Ovary (tissue), 9 donors: ENCODE data around the gene FER. TPM values are rescaled to one million over a fixed set of nuclear protein-coding genes. Genes with fewer than 3 reads are reported as not detected.

Experiments
- DNase-seq, 5 donors: peaks; one replicate each; pipeline ENCODE4 v3.0.0-alpha.2; 2019 to 2020
- H3K27ac ChIP-seq, 2 donors: fragments of 200-600 bp; one replicate each; pipeline versions ENCODE4 v1.5.1 to v1.8.0; 2019 to 2022
- H3K27me3 ChIP-seq: fragments of 200-600 bp; one replicate; pipeline ENCODE4 v1.8.0; 2022
- H3K36me3 ChIP-seq: fragments of 200-600 bp; sonication (generic); one replicate; pipeline ENCODE4 v1.5.1; 2019
- H3K4me1 ChIP-seq: one replicate; pipeline ENCODE4 v1.8.1; 2013; ENCODE audit warnings: mild to moderate bottlenecking, moderate library complexity; ENCODE audit not compliant: insufficient read depth
- H3K4me3 ChIP-seq: fragments of 200-600 bp; sonication (generic); one replicate; pipeline ENCODE4 v1.5.1; 2017
- H3K9me3 ChIP-seq, 2 donors: fragments of 200-600 bp in 1 of 2; sonication (generic) in 1 of 2; one replicate each; pipeline versions ENCODE4 v1.5.1 to v1.8.1; 2013 to 2019; ENCODE audit warnings: mild to moderate bottlenecking in 1 of 2, moderate library complexity in 1 of 2
- EP300 ChIP-seq: sonication (generic); formaldehyde crosslinking; IDR thresholded peaks from one replicate; pipeline ENCODE4 v1.6.1; 2017; ENCODE audit warnings: antibody characterized with exemption
- POLR2A ChIP-seq: fragments of 450-650 bp; IDR thresholded peaks from one replicate; pipeline ENCODE4 v1.6.1; 2017; ENCODE audit warnings: antibody characterized with exemption, mild to moderate bottlenecking, moderate library complexity
- WGBS, 3 donors: extraction: QIAGEN DNeasy Blood & Tissue Kit in 1 of 3; methylation state at CpG; one replicate each; pipeline versions ENCODE4 v1.1.5 to v1.1.7; 2013 to 2017; 5-methylcytosine and 5-hydroxymethylcytosine counted together
- intact Hi-C, 4 donors: fragments of 100-400 bp; cut with DNase I; formaldehyde crosslinking; loops; one replicate each; pipeline versions ENCODE4 v1.11.0 to v1.15.1; 2022 to 2023
- polyA plus RNA-seq, 2 donors: library from polyadenylated mRNA; stranded (reverse); fragments of 200-250 nt in 1 of 2; fragments of 350-450 nt in 1 of 2; fragmentation: Illumina TruSeq in 1 of 2; extraction: RNeasy Lipid Tissue Mini Kit (QIAGEN cat#74804) in 1 of 2; gene quantifications; one replicate each; pipeline ENCODE4 v1.2.3, GENCODE V29; 2013 to 2014
- total RNA-seq, 7 donors: library from RNA; depleted of rRNA in 2 of 7; stranded (reverse); fragments of >200 nt in 2 of 7; fragmentation: NEBNext Ultra II Directional in 3 of 7; extraction: Animal tissue kit (Norgen Biotek cat#: 25700) in 3 of 7; gene quantifications; one replicate each; pipeline versions ENCODE4 v1.1.0 to v1.2.4, GENCODE V29; 2016 to 2023
- TF ChIP-seq, protein P1 (sequence below), 3 donors: fragments of 450-650 bp in 2 of 3; fragments of 200-600 bp in 1 of 3; IDR thresholded peaks; one replicate each; pipeline versions ENCODE4 v1.5.1 to v1.8.0; 2016 to 2022; ENCODE audit warnings: antibody characterized with exemption in 3 of 3, mild to moderate bottlenecking in 1 of 3
- donor health status: DM: no; HTN: no; CAD: no; lungs with moderate emphysema.
- donor health status: DM: no; HTN: no; CAD: no.
- donor health status: Bipolar disorder and iron deficiency.
- donor health status: DM: yes; HTN: yes; CAD: no.
- donor health status: DM: no; HTN: no; CAD: no.
- donor health status: DM: yes; HTN: yes; CAD: no.

FER gene
- total and polyA plus RNA-seq, 9 donors: 3.0 to 36.0 (median 28.0) TPM

DNA sequence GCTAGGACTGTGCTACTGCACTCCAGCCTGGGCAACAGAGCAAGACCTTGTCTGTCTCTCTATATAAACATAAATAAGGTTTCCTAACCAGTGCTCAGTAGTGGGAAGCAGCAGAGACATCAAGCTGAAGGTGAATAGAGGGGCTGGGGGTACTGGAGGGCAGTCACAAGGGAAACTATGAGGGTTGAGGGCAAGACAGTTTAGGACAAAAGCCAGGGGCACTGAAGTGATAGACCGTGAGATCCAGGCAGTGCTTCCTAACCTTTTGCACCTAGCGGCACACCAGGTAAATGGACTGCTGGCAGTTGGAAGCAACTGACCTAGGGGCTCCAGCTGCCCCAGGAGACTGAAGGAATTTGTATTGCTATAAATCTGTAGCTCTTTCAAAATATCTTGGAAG lies 483.6 kb downstream of the FER start:
- Histone ChIP-seq H3K27ac (no peak overlapping the region), H3K36me3 (no peaks in the 10 kb centered on the region), H3K27me3 (no peaks in the 10 kb centered on the region), H3K4me3 (no peak overlapping the region), H3K4me1 (peaks cover 1% of the 10 kb centered on the region), H3K9me3 (no peaks in the 10 kb centered on the region)
- 76 to 84% (median 78%) methylated on average over 2 of the region's 2 CpGs for WGBS, 3 donors
- DNase-seq: no peak
- intact Hi-C loops: no loop called here
- TF ChIP-seq POLR2A (no peak), EP300 (no peak)
- TF ChIP-seq, protein P1, sequence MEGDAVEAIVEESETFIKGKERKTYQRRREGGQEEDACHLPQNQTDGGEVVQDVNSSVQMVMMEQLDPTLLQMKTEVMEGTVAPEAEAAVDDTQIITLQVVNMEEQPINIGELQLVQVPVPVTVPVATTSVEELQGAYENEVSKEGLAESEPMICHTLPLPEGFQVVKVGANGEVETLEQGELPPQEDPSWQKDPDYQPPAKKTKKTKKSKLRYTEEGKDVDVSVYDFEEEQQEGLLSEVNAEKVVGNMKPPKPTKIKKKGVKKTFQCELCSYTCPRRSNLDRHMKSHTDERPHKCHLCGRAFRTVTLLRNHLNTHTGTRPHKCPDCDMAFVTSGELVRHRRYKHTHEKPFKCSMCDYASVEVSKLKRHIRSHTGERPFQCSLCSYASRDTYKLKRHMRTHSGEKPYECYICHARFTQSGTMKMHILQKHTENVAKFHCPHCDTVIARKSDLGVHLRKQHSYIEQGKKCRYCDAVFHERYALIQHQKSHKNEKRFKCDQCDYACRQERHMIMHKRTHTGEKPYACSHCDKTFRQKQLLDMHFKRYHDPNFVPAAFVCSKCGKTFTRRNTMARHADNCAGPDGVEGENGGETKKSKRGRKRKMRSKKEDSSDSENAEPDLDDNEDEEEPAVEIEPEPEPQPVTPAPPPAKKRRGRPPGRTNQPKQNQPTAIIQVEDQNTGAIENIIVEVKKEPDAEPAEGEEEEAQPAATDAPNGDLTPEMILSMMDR (IDR thresholded peaks at IDR 0.05): no peak

DNA sequence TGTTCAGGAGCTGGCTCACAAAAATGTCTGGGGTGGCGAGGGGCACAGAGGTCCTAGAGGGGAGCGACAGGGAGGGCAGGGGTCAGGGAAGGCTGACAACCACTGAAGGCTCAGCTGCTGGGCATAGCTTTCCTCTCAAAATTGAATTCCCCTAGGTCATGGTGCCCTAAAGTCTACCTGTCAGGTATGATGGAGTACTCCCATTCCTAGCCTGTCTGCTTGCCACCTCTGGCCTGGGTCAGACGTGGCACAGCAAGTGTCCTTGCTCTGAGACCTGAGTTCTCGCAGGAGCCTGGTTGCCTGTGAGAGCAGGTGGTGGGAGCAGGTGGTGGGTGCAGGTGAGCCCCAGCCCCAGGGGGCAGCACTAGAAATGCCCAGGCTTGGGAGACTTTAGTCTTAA lies 486.7 kb downstream of the FER start:
- no peaks in the 10 kb centered on the region for H3K9me3 ChIP-seq
- no peaks in the 10 kb centered on the region for H3K27me3 ChIP-seq
- TF ChIP-seq, protein P1 (IDR thresholded peaks at IDR 0.05): no peak
- no peak for TF ChIP-seq EP300
- no peak for TF ChIP-seq POLR2A
- no peaks in the 10 kb centered on the region for H3K36me3 ChIP-seq
- no peak overlapping the region for H3K27ac ChIP-seq
- no peaks in the 10 kb centered on the region for H3K4me1 ChIP-seq
- intact Hi-C loops: no loop called here
- H3K4me3 ChIP-seq: no peak overlapping the region
- DNase-seq: no peak
- 87 to 92% (median 90%) methylated on average over 4 of the region's 4 CpGs for WGBS, 3 donors

DNA sequence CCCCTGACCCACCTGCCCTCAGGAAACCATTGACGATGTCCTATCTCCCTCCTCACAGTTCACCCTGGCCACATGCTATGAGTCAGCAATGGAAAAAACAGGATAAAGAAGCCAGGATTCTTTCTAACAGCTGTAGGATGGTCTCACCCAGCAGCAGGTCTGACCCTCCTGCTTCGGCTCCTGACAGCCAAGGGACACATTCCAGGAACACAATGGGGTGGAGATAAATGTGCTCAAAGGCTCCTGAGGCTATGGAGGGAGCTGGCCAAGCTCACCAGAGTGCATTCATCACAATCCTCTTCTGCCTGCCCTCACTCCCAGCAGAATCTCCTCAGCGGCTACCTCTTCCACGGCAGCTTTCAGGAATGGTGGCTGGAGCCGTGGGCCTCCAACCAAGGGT lies 491.8 kb downstream of the FER start:
- DNase-seq: no peak
- WGBS, 3 donors: 60 to 72% (median 61%) methylated on average over 5 of the region's 5 CpGs

DNA sequence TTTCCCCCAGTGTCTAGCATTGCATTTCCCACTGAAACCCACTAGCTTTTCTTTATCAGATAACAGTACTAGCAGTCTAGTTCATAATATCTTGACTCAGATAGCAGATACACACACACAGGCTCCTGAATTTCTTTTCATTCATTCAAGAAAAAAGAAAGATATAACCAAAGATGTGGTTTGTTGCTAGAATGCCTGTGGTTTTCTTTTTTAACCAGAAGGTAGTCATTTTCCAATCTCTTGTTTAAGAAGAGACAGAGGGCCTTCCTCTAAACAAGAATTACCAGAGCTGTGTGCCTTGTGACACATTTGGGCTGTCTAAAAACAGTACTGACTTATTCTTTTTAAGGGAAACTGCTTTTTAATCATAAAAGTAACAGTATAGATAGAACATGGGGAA lies 494.8 kb downstream of the FER start:
- no peaks in the 10 kb centered on the region for H3K27me3 ChIP-seq

More for the DNA sequence above, 491.8 kb downstream of the FER start:
- no peak overlapping the region for H3K4me3 ChIP-seq
- H3K36me3 ChIP-seq: no peaks in the 10 kb centered on the region
- intact Hi-C loops: no loop called here
- no peaks in the 10 kb centered on the region for H3K27me3 ChIP-seq
- TF ChIP-seq, protein P1 (IDR thresholded peaks at IDR 0.05): no peak
- TF ChIP-seq POLR2A: no peak
- TF ChIP-seq EP300: no peak
- H3K4me1 ChIP-seq: no peaks in the 10 kb centered on the region
- H3K27ac ChIP-seq: no peak overlapping the region
- no peaks in the 10 kb centered on the region for H3K9me3 ChIP-seq

More for the DNA sequence above, 494.8 kb downstream of the FER start:
- no peaks in the 10 kb centered on the region for H3K4me1 ChIP-seq
- TF ChIP-seq EP300 (no peak), POLR2A (no peak)
- TF ChIP-seq, protein P1 (IDR thresholded peaks at IDR 0.05): no peak
- no peaks in the 10 kb centered on the region for H3K36me3 ChIP-seq
- no peak for DNase-seq
- H3K9me3 ChIP-seq: no peaks in the 10 kb centered on the region
- H3K4me3 ChIP-seq: no peak overlapping the region
- intact Hi-C loops: no loop called here
- no peak overlapping the region for H3K27ac ChIP-seq
